ENCODE results near the gene HAPSTR1. TPM values are rescaled to one million over a fixed set of nuclear protein-coding genes. Genes with fewer than 3 reads are reported as not detected.
A peak's percentile ranks its signal among the peaks of the same experiment; 100 is the strongest.

HAPSTR1 gene
- total and polyA plus RNA-seq, 2 of the 8 experiments (the other 6 are each of a cell fraction or from before 2014, with no cell fraction given), result 11.9 to 66.1 TPM

- Histone ChIP-seq H3K14ac (ENCODE audit: insufficient read length) (no peak overlapping the region), H3K4me3 (ENCODE audit: extremely low read depth in 1 of 4, insufficient read depth in 2 of 4, low read depth in 3 of 4, low read length in 4 of 4) (no peak overlapping the region), H3K9ac (replicated peaks in 1 of 4; ENCODE audit: extremely low read depth in 1 of 4, low read depth in 3 of 4, low read length in 3 of 4) (0 out of 7 replicates have a peak overlapping the region, but pooled peaks of 1 of the 4 experiments have one; percentile 20), H3K23me2 (ENCODE audit: low read depth, low read length) (0 out of 2 replicates have a peak, but pooled peaks cover 2% of the 10 kb centered on the region), H3K36me3 (ENCODE audit: control insufficient read depth in 2 of 4, insufficient read depth in 4 of 4, low read length in 3 of 4) (no peaks in the 10 kb centered on the region), H3K18ac (ENCODE audit: extremely low read depth, low read length) (0 out of 2 replicates have a peak overlapping the region, but pooled peaks have one; percentile 44), H4K8ac (ENCODE audit: extremely low read depth, insufficient read depth, low read length) (no peak overlapping the region), H3K9me3 (ENCODE audit: insufficient read depth in 2 of 2, low read depth in 1 of 2, low read length in 1 of 2) (no peaks in the 10 kb centered on the region; a peak in 1 of 4 replicates), H3K27ac (ENCODE audit: low read depth, low read length) (peak overlapping the region; percentile 23; the same call in 1 of the 2 replicates), H3K79me1 (ENCODE audit: low read depth, low read length) (0 out of 2 replicates have a peak, but pooled peaks cover 2% of the 10 kb centered on the region), H4K91ac (replicated peaks; ENCODE audit: insufficient read length, low read length) (no peak overlapping the region), H2BK20ac (ENCODE audit: low read length) (peak overlapping the region; percentile 68; the same call in 1 of the 2 replicates), H3K27me3 (replicated peaks in 1 of 4; ENCODE audit: control insufficient read depth in 3 of 4, extremely low read depth in 1 of 4, insufficient read depth in 3 of 4, low read length in 3 of 4) (no peaks in the 10 kb centered on the region), H2BK5ac (ENCODE audit: low read depth, low read length) (peak overlapping the region; percentile 76; the same call in 1 of the 2 replicates), H4K5ac (ENCODE audit: insufficient read length, low read depth, low read length) (peak overlapping the region; percentile 20), H3K23ac (ENCODE audit: insufficient read length) (no peak overlapping the region), H3K4ac (replicated peaks; ENCODE audit: insufficient read length, low read depth, low read length) (no peak overlapping the region), H3K4me1 (replicated peaks in 1 of 4; ENCODE audit: control insufficient read depth in 3 of 4, insufficient read depth in 4 of 4, low read length in 3 of 4) (peaks cover 5 to 14% (median 10%) of the 10 kb centered on the region in 4 experiments), H3K56ac (replicated peaks; ENCODE audit: insufficient read length, low read depth, low read length) (no peak overlapping the region), H3K4me2 (ENCODE audit: insufficient read depth in 1 of 2, low read depth in 2 of 2, low read length in 2 of 2) (peak overlapping the region in 1 of 2 experiments; percentile 14; a peak in 1 of 4 replicates), H2BK12ac (ENCODE audit: low read depth, low read length) (0 out of 2 replicates have a peak overlapping the region, but pooled peaks have one; percentile 71), H2BK120ac (replicated peaks; ENCODE audit: low read depth, low read length) (no peak overlapping the region), H4K20me1 (replicated peaks in 1 of 2; ENCODE audit: control insufficient read depth in 1 of 2, insufficient read depth in 2 of 2, low read length in 2 of 2) (no peaks in the 10 kb centered on the region), H2AFZ (ENCODE audit: low read length) (no peak overlapping the region), H3K79me2 (ENCODE audit: control insufficient read depth in 1 of 2, insufficient read depth in 2 of 2, low read length in 2 of 2) (no peaks in the 10 kb centered on the region), H2AK5ac (ENCODE audit: low read depth, low read length) (no peak overlapping the region), H2BK15ac (ENCODE audit: low read length) (no peak overlapping the region)
- POLR2A ChIA-PET (ENCODE audit: partially characterized antibody), result interaction anchor here (0.8 to 2.8 kb wide), 8 partner anchors 9 to 183 kb away, joined by 3 to 8 read pairs (median 3); partner anchors contain the start of gene HAPSTR1
- 57% methylated on average over 7 of the region's 7 CpGs; no CpG with 5 or more reads in 1 of the 2 experiments for whole genome bisulfite sequencing, 2 experiments (ENCODE audit: extremely low coverage in 1 of 2, insufficient coverage in 1 of 2, insufficient read length in 1 of 2, insufficient replicate concordance in 2 of 2, low coverage in 1 of 2, low lambda C conversion rate in 2 of 2, missing lambda C conversion rate in 1 of 2)
- FAIRE-seq (no peak), DNase-seq (ENCODE audit: low read depth in 1 of 2, low spot score in 2 of 2) (peak; percentile 50 to 73)
- CTCF ChIA-PET (ENCODE audit: partially characterized antibody), result interaction anchor here (0.7 to 5.9 kb wide), 8 partner anchors 15 to 112 kb away, joined by 3 to 54 read pairs (median 5); no protein-coding TSS in a partner anchor
- TF ChIP-seq TAF1 (IDR thresholded peaks at IDR 0.05; ENCODE audit: low read depth, low read length) (peak; percentile 44; the same call in 1 of the 2 replicates), JUND (IDR thresholded peaks at IDR 0.05; ENCODE audit: low read length) (peak; percentile 94), MAFK (IDR thresholded peaks at IDR 0.05; ENCODE audit: low read depth, low read length) (peak; percentile 98), BACH1 (IDR thresholded peaks at IDR 0.05; ENCODE audit: low read length) (peak; percentile 100), JUN (IDR thresholded peaks at IDR 0.05; ENCODE audit: low read depth, low read length) (peak; percentile 70; the same call in 1 of the 2 replicates), TAF7 (optimal IDR thresholded peaks at IDR 0.05; ENCODE audit: borderline replicate concordance, low read depth, low read length) (no peak)
These were observed 43.6 kb upstream of the HAPSTR1 start for GRCh38 chr16:9047689-9048301.

All from H1 (cell line).